ENCODE results near the gene EEF2KMT. TPM values are rescaled to one million over a fixed set of nuclear protein-coding genes. Genes with fewer than 3 reads are reported as not detected.

EEF2KMT gene
- total RNA-seq, 3 donors from 2014 or later (not counting 1 experiment from before 2014, with no cell fraction given): 3.0 to 4.7 (median 3.7) TPM

GRCh38 chr16:5073279-5073629 lies 24.3 kb downstream of the EEF2KMT start:
- Histone ChIP-seq H3K4me1 (ENCODE audit: control insufficient read depth, insufficient read depth, low read length) (peaks cover 18% of the 10 kb centered on the region), H3K4me3 (ENCODE audit: low read length) (no peak overlapping the region), H3K27ac (ENCODE audit: low read length) (no peak overlapping the region), H3K27me3 (ENCODE audit: control insufficient read depth, insufficient read depth, low read length) (no peaks in the 10 kb centered on the region), H3K9me3 (ENCODE audit: control insufficient read depth, insufficient read depth, low read length) (no peaks in the 10 kb centered on the region), H3K36me3 (ENCODE audit: control insufficient read depth, insufficient read depth, low read length) (peaks cover 18% of the 10 kb centered on the region)
- intact Hi-C loops (cut with micrococcal nuclease): loop anchor here (2.0 kb wide), 1 partner anchor 24 kb away; the partner anchor contains the start of gene EEF2KMT
- ATAC-seq (no peak), DNase-seq (no peak)
- peak overlapping the region; percentile 98 to 99 for H3K27ac Mint-ChIP-seq
- H3K36me3 Mint-ChIP-seq: no peaks in the 10 kb centered on the region
- H3K4me1 Mint-ChIP-seq: peaks cover 26 to 27% of the 10 kb centered on the region in 2 donors
- no peaks in the 10 kb centered on the region for H3K27me3 Mint-ChIP-seq (ENCODE audit: low read depth in 2 of 2)
- H3K9me3 Mint-ChIP-seq: no peaks in the 10 kb centered on the region
- no peak for TF ChIP-seq CTCF (IDR thresholded peaks at IDR 0.05)
- H3K4me3 Mint-ChIP-seq: peak overlapping the region; percentile 98
- 95% methylated on average over 2 of the region's 2 CpGs for WGBS (ENCODE audit: insufficient coverage)

DNA sequence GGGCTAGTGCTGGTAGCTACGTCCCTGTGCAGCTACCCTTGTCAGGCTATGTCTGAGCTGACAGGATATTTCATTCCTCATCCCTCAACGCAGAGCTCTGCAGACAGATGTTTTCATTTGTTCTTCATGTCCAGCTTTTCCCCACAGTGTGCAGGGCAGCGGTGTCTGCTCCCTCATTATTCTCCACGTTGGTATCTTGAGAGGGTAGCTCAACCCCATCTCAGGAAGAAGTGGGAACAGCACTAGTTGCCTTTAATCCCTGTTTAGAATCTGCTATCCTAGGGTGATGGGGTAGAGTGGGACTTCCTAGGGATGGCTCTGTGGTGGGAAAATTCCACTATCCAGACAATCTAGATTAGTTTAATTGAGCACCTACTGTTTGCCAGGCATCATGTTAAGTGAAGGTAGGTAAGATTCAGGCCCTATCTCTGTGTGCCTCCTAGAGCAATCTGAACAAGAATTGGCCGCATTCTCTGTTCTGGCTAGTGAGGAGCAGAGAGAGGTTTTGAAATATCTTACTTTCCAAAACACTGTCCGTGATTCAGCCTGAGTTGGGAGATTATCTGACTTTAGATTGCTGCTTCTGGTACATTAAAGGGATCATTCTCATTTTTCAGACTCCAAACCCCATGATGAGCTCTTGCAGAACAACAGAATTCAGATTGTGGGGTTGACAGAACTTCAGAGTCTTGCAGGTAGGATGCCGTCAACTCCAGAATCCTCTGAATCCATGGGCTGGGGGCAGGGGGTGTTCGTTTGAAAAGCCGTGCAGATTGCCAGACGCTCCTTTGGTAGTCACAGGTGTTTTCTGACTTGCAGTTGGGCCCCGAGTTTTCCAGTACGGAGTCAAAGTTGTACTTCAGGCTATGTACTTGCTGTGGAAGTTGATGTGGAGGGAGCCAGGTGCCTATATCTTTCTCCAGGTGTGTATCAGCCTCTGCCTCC lies 25.0 kb downstream of the EEF2KMT start:
- ATAC-seq: no peak

DNA sequence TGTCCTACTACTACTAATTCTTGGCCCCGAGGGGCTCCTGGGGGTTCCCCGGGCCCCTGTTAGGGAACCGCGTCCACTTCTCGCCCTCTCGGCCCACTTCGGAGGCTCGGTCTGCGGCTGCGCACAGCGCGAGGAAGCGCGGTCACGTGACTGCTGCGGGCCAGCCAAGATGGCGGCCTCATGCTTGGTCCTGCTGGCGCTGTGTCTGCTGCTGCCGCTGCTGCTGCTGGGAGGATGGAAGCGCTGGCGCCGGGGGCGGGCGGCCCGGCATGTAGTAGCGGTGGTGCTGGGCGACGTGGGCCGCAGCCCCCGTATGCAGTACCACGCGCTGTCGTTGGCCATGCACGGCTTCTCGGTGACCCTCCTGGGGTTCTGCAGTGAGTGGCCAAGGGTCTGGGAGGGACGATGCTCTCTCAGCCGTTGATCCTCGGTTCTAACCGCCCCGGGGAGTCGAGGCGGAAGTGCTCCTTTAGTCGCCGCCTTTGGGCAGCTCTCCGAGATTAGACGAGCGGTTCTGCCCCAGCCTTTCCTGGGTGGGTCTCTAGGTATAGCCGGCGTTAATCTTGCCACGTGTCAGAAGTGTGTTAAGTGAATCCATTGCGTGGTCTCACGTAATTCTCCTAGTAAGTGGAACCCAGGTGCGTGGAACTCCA lies 25.8 kb downstream of the EEF2KMT start, which contains the start of gene ALG1:
Gene ALG1, plus strand, starts transcription at position 163 of the 653 bp plus-strand sequence. Its CDS starts 7 bp downstream, at position 170.
- under 1% methylated on average over 53 of the region's 53 CpGs for WGBS (ENCODE audit: insufficient coverage)
- TF ChIP-seq CTCF (IDR thresholded peaks at IDR 0.05): no peak
- H3K27ac ChIP-seq (ENCODE audit: low read length): peak within 1 kb of the TSS; percentile 85
- no peaks in the 10 kb centered on the region for H3K9me3 Mint-ChIP-seq
- ATAC-seq: peak; percentile 92 to 94 (median 93)
- peak within 1 kb of the TSS; percentile 98 for H3K4me3 Mint-ChIP-seq
- H3K4me1 Mint-ChIP-seq: peaks cover 26 to 27% of the 10 kb centered on the region in 2 donors
- intact Hi-C loops (cut with micrococcal nuclease): loop anchor here (2.0 kb wide), 1 partner anchor 25 kb away; the partner anchor contains the start of gene EEF2KMT
- H3K36me3 Mint-ChIP-seq: no peaks in the 10 kb centered on the region
- H3K27me3 ChIP-seq (ENCODE audit: control insufficient read depth, insufficient read depth, low read length): no peaks in the 10 kb centered on the region
- peak within 1 kb of the TSS; percentile 98 to 99 for H3K27ac Mint-ChIP-seq
- H3K27me3 Mint-ChIP-seq (ENCODE audit: low read depth in 2 of 2): no peaks in the 10 kb centered on the region
- H3K4me3 ChIP-seq (ENCODE audit: low read length): peak within 1 kb of the TSS; percentile 71
- DNase-seq: peak; percentile 89 to 96
- no peaks in the 10 kb centered on the region for H3K9me3 ChIP-seq (ENCODE audit: control insufficient read depth, insufficient read depth, low read length)
- H3K4me1 ChIP-seq (ENCODE audit: control insufficient read depth, insufficient read depth, low read length): peaks cover 18% of the 10 kb centered on the region
- H3K36me3 ChIP-seq (ENCODE audit: control insufficient read depth, insufficient read depth, low read length): peaks cover 14% of the 10 kb centered on the region

More for the DNA sequence above, 25.0 kb downstream of the EEF2KMT start:
- Histone ChIP-seq H3K27ac (ENCODE audit: low read length) (peak overlapping the region; percentile 85), H3K36me3 (ENCODE audit: control insufficient read depth, insufficient read depth, low read length) (peaks cover 18% of the 10 kb centered on the region), H3K4me1 (ENCODE audit: control insufficient read depth, insufficient read depth, low read length) (peaks cover 18% of the 10 kb centered on the region), H3K9me3 (ENCODE audit: control insufficient read depth, insufficient read depth, low read length) (no peaks in the 10 kb centered on the region), H3K4me3 (ENCODE audit: low read length) (peak overlapping the region; percentile 71), H3K27me3 (ENCODE audit: control insufficient read depth, insufficient read depth, low read length) (no peaks in the 10 kb centered on the region)
- peak overlapping the region; percentile 98 to 99 for H3K27ac Mint-ChIP-seq
- H3K36me3 Mint-ChIP-seq: no peaks in the 10 kb centered on the region
- H3K4me3 Mint-ChIP-seq: peak overlapping the region; percentile 98
- H3K9me3 Mint-ChIP-seq: no peaks in the 10 kb centered on the region
- H3K27me3 Mint-ChIP-seq (ENCODE audit: low read depth in 2 of 2): no peaks in the 10 kb centered on the region
- 67% methylated on average over 12 of the region's 12 CpGs for WGBS (ENCODE audit: insufficient coverage)
- no peak for TF ChIP-seq CTCF (IDR thresholded peaks at IDR 0.05)
- intact Hi-C loops (cut with micrococcal nuclease): loop anchor here (2.0 kb wide), 1 partner anchor 24 kb away; the partner anchor contains the start of gene EEF2KMT
- H3K4me1 Mint-ChIP-seq: peaks cover 26 to 27% of the 10 kb centered on the region in 2 donors
- DNase-seq: no peak
